Osteoblast (primary cell): Measurements from ENCODE around the gene EIF4E1B. TPM values are rescaled to one million over a fixed set of nuclear protein-coding genes. Genes with fewer than 3 reads are reported as not detected.
"Not testable (repeated sequence)": the region's sequence is repeated elsewhere in the genome, so short reads cannot be mapped to it uniquely, and the experiment has no call there.

Experiments
- DNase-seq: peaks from one replicate; pipeline ENCODE4 v3.0.0; 2011; ENCODE audit warnings: low spot score, mixed read lengths; ENCODE audit not compliant: insufficient read length; ENCODE audit errors: missing footprints
- H2AFZ ChIP-seq: 2 replicates; pipeline ENCODE4 v1.6.0; 2011; ENCODE audit warnings: mild to moderate bottlenecking, low read length
- H3K27ac ChIP-seq: 2 replicates; pipeline ENCODE4 v1.5.1; 2011; ENCODE audit warnings: mild to moderate bottlenecking, low read depth, low read length, moderate library complexity
- H3K27me3 ChIP-seq: 2 replicates; pipeline ENCODE4 v1.6.0; 2012; ENCODE audit warnings: mild to moderate bottlenecking, control low read depth, inconsistent platforms, low read length, moderate library complexity; ENCODE audit not compliant: insufficient read depth
- H3K36me3 ChIP-seq: 2 replicates; pipeline ENCODE4 v1.5.1; 2011; ENCODE audit warnings: mild to moderate bottlenecking, low read length, control low read depth, moderate library complexity; ENCODE audit not compliant: insufficient read depth
- H3K4me1 ChIP-seq: 2 replicates; pipeline ENCODE4 v1.5.1; 2011; ENCODE audit warnings: mild to moderate bottlenecking, low read length, control low read depth, moderate library complexity; ENCODE audit not compliant: insufficient read depth
- H3K4me2 ChIP-seq: 2 replicates; pipeline ENCODE4 v1.6.0; 2011; ENCODE audit warnings: mild to moderate bottlenecking, low read length; ENCODE audit not compliant: insufficient read depth
- H3K4me3 ChIP-seq: fragments of 200-600 bp; sonication (generic); 3 replicates; pipeline ENCODE4 v1.5.1; 2012; ENCODE audit warnings: mild to moderate bottlenecking, low read length, inconsistent platforms; ENCODE audit not compliant: insufficient read depth
- H3K79me2 ChIP-seq: 2 replicates; pipeline ENCODE4 v1.6.0; 2012; ENCODE audit warnings: mild to moderate bottlenecking, low read length, control low read depth, inconsistent platforms; ENCODE audit not compliant: insufficient read depth
- H3K9me3 ChIP-seq: 2 replicates; pipeline ENCODE4 v1.5.1; 2011; ENCODE audit warnings: low read depth, low read length, control low read depth
- H4K20me1 ChIP-seq: 2 replicates; pipeline ENCODE4 v1.6.0; 2012; ENCODE audit warnings: mild to moderate bottlenecking, low read length, control low read depth; ENCODE audit not compliant: insufficient read depth
- total RNA-seq: library from RNA; depleted of rRNA; stranded (reverse); fragments of >200 nt; gene quantifications from 2 replicates; pipeline ENCODE4 v1.2.3, GENCODE V29; 2012
- TF ChIP-seq, protein P1 (sequence below): IDR thresholded peaks from 2 replicates; pipeline ENCODE4 v1.5.1; 2011; ENCODE audit warnings: mild to moderate bottlenecking, low read depth, low read length, moderate library complexity; ENCODE audit errors: extremely low read depth

EIF4E1B gene
- total RNA-seq, 1 donor, result not detected

DNA sequence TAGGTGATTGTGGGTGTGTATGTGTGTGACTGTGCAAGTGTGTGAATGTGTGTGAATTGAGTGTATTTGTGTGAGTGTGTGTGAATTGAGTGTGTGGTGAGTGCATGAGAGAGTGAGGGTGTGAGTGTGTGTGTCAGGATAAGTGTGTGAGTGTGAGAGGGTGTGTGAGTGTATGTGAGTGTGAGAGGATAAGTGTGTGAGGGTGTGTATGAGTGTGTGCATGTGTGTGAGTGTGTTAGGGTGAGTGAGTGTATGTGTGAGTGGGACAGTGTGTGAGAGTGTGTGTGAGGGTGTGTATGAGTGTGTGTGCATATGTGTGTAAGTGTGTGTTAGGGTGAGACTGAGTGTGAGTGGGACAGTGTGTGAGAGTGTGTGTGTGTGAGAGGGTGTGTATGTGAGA is 42.2 kb upstream of the EIF4E1B start:
- Histone ChIP-seq H3K79me2 (no peaks in the 10 kb centered on the region), H3K4me2 (no peak overlapping the region), H3K4me1 (no peaks in the 10 kb centered on the region), H3K27ac (no peak overlapping the region), H3K27me3 (no peaks in the 10 kb centered on the region), H3K9me3 (no peaks in the 10 kb centered on the region), H4K20me1 (no peaks in the 10 kb centered on the region), H3K4me3 (no peak overlapping the region), H3K36me3 (no peaks in the 10 kb centered on the region), H2AFZ (no peak overlapping the region)
- no peak for DNase-seq
- TF ChIP-seq, protein P1, sequence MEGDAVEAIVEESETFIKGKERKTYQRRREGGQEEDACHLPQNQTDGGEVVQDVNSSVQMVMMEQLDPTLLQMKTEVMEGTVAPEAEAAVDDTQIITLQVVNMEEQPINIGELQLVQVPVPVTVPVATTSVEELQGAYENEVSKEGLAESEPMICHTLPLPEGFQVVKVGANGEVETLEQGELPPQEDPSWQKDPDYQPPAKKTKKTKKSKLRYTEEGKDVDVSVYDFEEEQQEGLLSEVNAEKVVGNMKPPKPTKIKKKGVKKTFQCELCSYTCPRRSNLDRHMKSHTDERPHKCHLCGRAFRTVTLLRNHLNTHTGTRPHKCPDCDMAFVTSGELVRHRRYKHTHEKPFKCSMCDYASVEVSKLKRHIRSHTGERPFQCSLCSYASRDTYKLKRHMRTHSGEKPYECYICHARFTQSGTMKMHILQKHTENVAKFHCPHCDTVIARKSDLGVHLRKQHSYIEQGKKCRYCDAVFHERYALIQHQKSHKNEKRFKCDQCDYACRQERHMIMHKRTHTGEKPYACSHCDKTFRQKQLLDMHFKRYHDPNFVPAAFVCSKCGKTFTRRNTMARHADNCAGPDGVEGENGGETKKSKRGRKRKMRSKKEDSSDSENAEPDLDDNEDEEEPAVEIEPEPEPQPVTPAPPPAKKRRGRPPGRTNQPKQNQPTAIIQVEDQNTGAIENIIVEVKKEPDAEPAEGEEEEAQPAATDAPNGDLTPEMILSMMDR, result no peak

- H3K4me2 ChIP-seq, result no peak overlapping the region
- no peaks in the 10 kb centered on the region for H3K79me2 ChIP-seq
- H3K4me3 ChIP-seq, result no peak overlapping the region
- H4K20me1 ChIP-seq, result no peaks in the 10 kb centered on the region
- H3K9me3 ChIP-seq, result no peaks in the 10 kb centered on the region
- H3K27ac ChIP-seq, result no peak overlapping the region
- H3K36me3 ChIP-seq, result no peaks in the 10 kb centered on the region
- no peaks in the 10 kb centered on the region for H3K27me3 ChIP-seq
- no peak overlapping the region for H2AFZ ChIP-seq
- no peaks in the 10 kb centered on the region for H3K4me1 ChIP-seq
- TF ChIP-seq, protein P1, result no peak
- DNase-seq, result no peak
Observed at GRCh38 chr5:176589039-176589769, 41.3 kb upstream of the EIF4E1B start.

- no peak overlapping the region for H2AFZ ChIP-seq
- H4K20me1 ChIP-seq, result no peaks in the 10 kb centered on the region
- H3K27ac ChIP-seq, result no peak overlapping the region
- no peak overlapping the region for H3K4me3 ChIP-seq
- H3K27me3 ChIP-seq, result no peaks in the 10 kb centered on the region
- no peak overlapping the region for H3K4me2 ChIP-seq
- H3K9me3 ChIP-seq, result no peaks in the 10 kb centered on the region
- no peak for DNase-seq
- no peaks in the 10 kb centered on the region for H3K4me1 ChIP-seq
- no peaks in the 10 kb centered on the region for H3K79me2 ChIP-seq
- H3K36me3 ChIP-seq, result no peaks in the 10 kb centered on the region
- TF ChIP-seq, protein P1, result no peak
Observed at GRCh38 chr5:176590035-176590717, 40.3 kb upstream of the EIF4E1B start.

DNA sequence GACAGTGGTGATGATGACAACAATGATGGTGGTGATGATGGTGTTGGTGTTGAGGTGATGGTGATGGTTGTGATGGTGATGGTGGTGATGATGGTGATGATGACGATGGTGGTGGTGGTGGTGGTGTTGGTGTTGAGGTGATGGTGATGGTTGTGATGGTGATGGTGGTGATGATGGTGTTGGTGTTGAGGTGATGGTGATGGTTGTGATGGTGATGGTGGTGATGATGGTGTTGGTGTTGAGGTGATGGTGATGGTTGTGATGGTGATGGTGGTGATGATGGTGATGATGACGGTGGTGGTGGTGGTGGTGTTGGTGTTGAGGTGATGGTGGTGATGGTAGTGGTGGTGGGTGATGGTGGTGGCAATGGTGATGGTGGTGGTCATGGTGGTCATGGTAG is 38.8 kb upstream of the EIF4E1B start:
- H3K4me2 ChIP-seq, H2AFZ ChIP-seq, H3K79me2 ChIP-seq, H3K9me3 ChIP-seq, H3K4me3 ChIP-seq, H3K27me3 ChIP-seq, DNase-seq, H3K4me1 ChIP-seq, H3K27ac ChIP-seq, H4K20me1 ChIP-seq, H3K36me3 ChIP-seq: not testable (repeated sequence)
